RWPE2 (cell line): ENCODE measurements around the gene GNLY.
"Not testable (repeated sequence)": the region's sequence is repeated elsewhere in the genome, so short reads cannot be mapped to it uniquely, and the experiment has no call there.

Experiments used
- ATAC-seq: fragments of 200-7000 bp; cut with Tn5 transposase; 3 replicates; pipeline ENCODE4 v1.9.1; 2021; ENCODE audit warnings: low read depth
- DNase-seq: peaks from one replicate; pipeline ENCODE4 v3.0.0-alpha.2; 2020; ENCODE audit warnings: low spot score
- H3K27ac ChIP-seq: fragments of 450-650 bp; 2 replicates; pipeline ENCODE4 v1.5.1; 2017; ENCODE audit warnings: mild to moderate bottlenecking; ENCODE audit not compliant: poor library complexity, severe bottlenecking
- H3K27me3 ChIP-seq: fragments of 250-450 bp; sonication (Bioruptor Pico); 2 replicates; pipeline ENCODE4 v1.5.1; 2021; ENCODE audit warnings: mild to moderate bottlenecking, moderate library complexity; ENCODE audit not compliant: insufficient read depth, poor library complexity, severe bottlenecking
- H3K36me3 ChIP-seq: fragments of 250-450 bp; sonication (Bioruptor Pico); 2 replicates; pipeline ENCODE4 v1.5.1; 2020; ENCODE audit warnings: low read depth, mild to moderate bottlenecking, moderate library complexity
- H3K4me1 ChIP-seq: fragments of 250-450 bp; sonication (Bioruptor Pico); 2 replicates; pipeline ENCODE4 v1.5.1; 2021; ENCODE audit warnings: mild to moderate bottlenecking, moderate library complexity; ENCODE audit not compliant: insufficient read depth, poor library complexity, severe bottlenecking
- H3K4me3 ChIP-seq: fragments of 250-450 bp; sonication (Bioruptor Pico); 2 replicates; pipeline ENCODE4 v1.5.1; 2021; ENCODE audit warnings: mild to moderate bottlenecking, moderate library complexity; ENCODE audit not compliant: severe bottlenecking
- H3K9me3 ChIP-seq: fragments of 250-450 bp; sonication (Bioruptor Pico); 2 replicates; pipeline ENCODE4 v1.5.1; 2021; ENCODE audit warnings: mild to moderate bottlenecking, moderate library complexity; ENCODE audit not compliant: severe bottlenecking
- CTCF ChIP-seq: fragments of 450-650 bp; IDR thresholded peaks from one replicate; pipeline ENCODE4 v1.5.1; 2017; ENCODE audit warnings: mild to moderate bottlenecking, moderate library complexity; ENCODE audit not compliant: poor library complexity, severe bottlenecking

GNLY gene

GRCh38 chr2:85711578-85712060 is 17.5 kb downstream of the GNLY start:
- ATAC-seq (no peak), DNase-seq (no peak)
- Histone ChIP-seq H3K9me3 (no peaks in the 10 kb centered on the region), H3K4me1 (peaks cover 2% of the 10 kb centered on the region), H3K4me3 (no peak overlapping the region), H3K27ac (no peak overlapping the region), H3K27me3 (no peaks in the 10 kb centered on the region), H3K36me3 (no peaks in the 10 kb centered on the region)
- no peak for TF ChIP-seq CTCF

- DNase-seq (no peak), ATAC-seq (no peak)
These were observed 18.2 kb downstream of the GNLY start for GRCh38 chr2:85712336-85712735.

GRCh38 chr2:85712849-85713612 is 18.9 kb downstream of the GNLY start:
- Histone ChIP-seq H3K36me3 (no peaks in the 10 kb centered on the region), H3K27me3 (no peaks in the 10 kb centered on the region), H3K4me1 (no peaks in the 10 kb centered on the region), H3K27ac (no peak overlapping the region), H3K9me3 (no peaks in the 10 kb centered on the region), H3K4me3 (no peak overlapping the region)
- DNase-seq (no peak), ATAC-seq (peak; percentile 57)
- TF ChIP-seq CTCF = no peak

More at GRCh38 chr2:85712336-85712735, 18.2 kb downstream of the GNLY start:
- H3K4me3 ChIP-seq = no peak overlapping the region
- H3K36me3 ChIP-seq = no peaks in the 10 kb centered on the region
- H3K4me1 ChIP-seq = peaks cover 2% of the 10 kb centered on the region
- TF ChIP-seq CTCF = no peak
- H3K27me3 ChIP-seq = no peaks in the 10 kb centered on the region
- no peak overlapping the region for H3K27ac ChIP-seq
- H3K9me3 ChIP-seq = no peaks in the 10 kb centered on the region

GRCh38 chr2:85713836-85714235 is 19.7 kb downstream of the GNLY start:
- TF ChIP-seq CTCF = no peak
- H3K27ac ChIP-seq = no peak overlapping the region
- DNase-seq = no peak

GRCh38 chr2:85714421-85714820 is 20.3 kb downstream of the GNLY start:
- not testable (repeated sequence) for ATAC-seq, H3K4me1 ChIP-seq, H3K36me3 ChIP-seq, H3K9me3 ChIP-seq, H3K27me3 ChIP-seq, H3K4me3 ChIP-seq, DNase-seq, H3K27ac ChIP-seq

More at GRCh38 chr2:85713836-85714235, 19.7 kb downstream of the GNLY start:
- Histone ChIP-seq H3K9me3 (no peaks in the 10 kb centered on the region), H3K4me3 (no peak overlapping the region), H3K36me3 (no peaks in the 10 kb centered on the region), H3K27me3 (no peaks in the 10 kb centered on the region), H3K4me1 (no peaks in the 10 kb centered on the region)
- no peak for ATAC-seq
